Measurements from ENCODE around the gene MFSD2A. TPM values are rescaled to one million over a fixed set of nuclear protein-coding genes. Genes with fewer than 3 reads are reported as not detected.

Gene MFSD2A
- total RNA-seq, 4 donors from 2014 or later = 1.7 to 5.1 (median 4.1) TPM

DNA sequence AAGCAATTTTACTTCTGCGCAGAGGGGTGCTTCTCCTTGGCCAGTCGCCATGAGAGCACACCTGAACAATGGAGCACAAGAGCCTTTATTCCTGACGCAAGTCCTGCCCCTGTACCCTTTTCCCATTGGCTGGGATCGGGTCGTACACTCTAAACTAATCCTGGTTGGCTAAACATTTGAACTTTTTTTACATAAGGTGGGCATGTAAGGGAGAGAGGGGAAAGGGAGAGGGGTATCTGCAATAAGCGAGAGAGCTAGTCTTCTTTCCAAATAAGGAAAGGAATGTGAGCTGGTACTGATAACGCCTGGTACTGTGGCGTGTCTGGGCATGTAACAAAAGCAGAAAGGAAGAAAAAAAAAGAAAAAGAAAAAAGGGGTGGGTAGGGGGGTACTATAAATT, 21.8 kb downstream of the MFSD2A start:
- peaks cover 0 to 8% (median 1%) of the 10 kb centered on the region in 4 donors for H3K4me1 ChIP-seq
- H3K27me3 ChIP-seq = peaks cover 0 to 12% (median 0%) of the 10 kb centered on the region in 4 donors
- TF ChIP-seq EP300 (IDR thresholded peaks at IDR 0.05) (no peak), POLR2AphosphoS5 (IDR thresholded peaks at IDR 0.05) (no peak), POLR2A (IDR thresholded peaks at IDR 0.05; ENCODE audit: low read depth) (no peak), CTCF (IDR thresholded peaks at IDR 0.05) (no peak)
- no peaks in the 10 kb centered on the region for H3K9me3 ChIP-seq
- no peak overlapping the region for H3K27ac ChIP-seq (replicated peaks in 1 of 4)
- no peak for DNase-seq (ENCODE audit: extremely low spot score)
- WGBS = 77% methylated on average over 8 of the region's 8 CpGs
- no peaks in the 10 kb centered on the region for H3K36me3 ChIP-seq
- no peak overlapping the region for H3K4me3 ChIP-seq
- intact Hi-C loops (cut with DNase I) = loop anchor here (2.0 to 10.0 kb wide), 2 partner anchors 56 to 58 kb away; no protein-coding TSS in a partner anchor

DNA sequence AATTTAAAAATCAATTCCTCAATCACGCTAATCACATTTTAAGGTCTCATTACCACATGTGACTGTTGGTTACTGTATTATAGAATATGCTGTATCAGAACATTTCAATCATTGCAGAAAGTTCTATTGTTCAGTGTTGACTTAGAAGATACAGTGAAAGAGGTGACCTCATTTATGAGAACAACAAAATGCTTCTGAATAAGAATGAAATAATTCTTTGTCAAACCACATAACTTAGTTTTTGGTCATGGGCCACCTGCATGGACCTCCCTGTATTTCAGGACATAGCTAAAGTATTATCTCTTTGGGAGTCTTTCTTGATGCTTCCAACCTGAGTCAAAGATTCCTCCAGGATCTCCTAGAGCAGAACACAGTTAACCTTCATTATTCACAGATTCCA, 22.3 kb downstream of the MFSD2A start:
- Histone ChIP-seq H3K27ac (replicated peaks in 1 of 4) (no peak overlapping the region), H3K4me1 (peaks cover 0 to 8% (median 1%) of the 10 kb centered on the region in 4 donors), H3K9me3 (no peaks in the 10 kb centered on the region), H3K27me3 (peaks cover 0 to 12% (median 0%) of the 10 kb centered on the region in 4 donors), H3K36me3 (no peaks in the 10 kb centered on the region), H3K4me3 (no peak overlapping the region)
- intact Hi-C loops (cut with DNase I) = loop anchor here (2.0 to 10.0 kb wide), 2 partner anchors 56 to 58 kb away; no protein-coding TSS in a partner anchor
- TF ChIP-seq EP300 (IDR thresholded peaks at IDR 0.05) = no peak
- 83% methylated on average over 1 of the region's 1 CpG for WGBS
- DNase-seq (ENCODE audit: extremely low spot score) = no peak

GRCh38 chr1:39979654-39980053, 24.7 kb downstream of the MFSD2A start:
- no peak for TF ChIP-seq EP300 (IDR thresholded peaks at IDR 0.05)
- no peak for TF ChIP-seq POLR2AphosphoS5 (IDR thresholded peaks at IDR 0.05)
- no peak for TF ChIP-seq POLR2A (IDR thresholded peaks at IDR 0.05; ENCODE audit: low read depth)
- TF ChIP-seq CTCF (IDR thresholded peaks at IDR 0.05) = no peak
- Histone ChIP-seq H3K27me3 (peaks cover 0 to 7% (median 0%) of the 10 kb centered on the region in 4 donors), H3K9me3 (no peaks in the 10 kb centered on the region), H3K36me3 (no peaks in the 10 kb centered on the region), H3K27ac (replicated peaks in 1 of 4) (no peak overlapping the region), H3K4me3 (no peak overlapping the region), H3K4me1 (no peaks in the 10 kb centered on the region)
- WGBS = 95% methylated on average over 4 of the region's 4 CpGs
- intact Hi-C loops (cut with DNase I) = loop anchor here (10.0 kb wide), 1 partner anchor 55 kb away; no protein-coding TSS in a partner anchor
- DNase-seq (ENCODE audit: extremely low spot score) = no peak

- no peak for TF ChIP-seq POLR2A (IDR thresholded peaks at IDR 0.05; ENCODE audit: low read depth)
- no peak for TF ChIP-seq EP300 (IDR thresholded peaks at IDR 0.05)
- TF ChIP-seq POLR2AphosphoS5 (IDR thresholded peaks at IDR 0.05) = no peak
- no peak for TF ChIP-seq CTCF (IDR thresholded peaks at IDR 0.05)
- H3K4me1 ChIP-seq = no peaks in the 10 kb centered on the region
- no peak overlapping the region for H3K4me3 ChIP-seq
- H3K9me3 ChIP-seq = no peaks in the 10 kb centered on the region
- H3K27ac ChIP-seq (replicated peaks in 1 of 4) = no peak overlapping the region
- 90% methylated on average over 4 of the region's 6 CpGs for WGBS
- no peak for DNase-seq (ENCODE audit: extremely low spot score)
- H3K36me3 ChIP-seq = no peaks in the 10 kb centered on the region
- intact Hi-C loops (cut with DNase I) = no loop called here
- no peaks in the 10 kb centered on the region for H3K27me3 ChIP-seq
These were observed 25.8 kb downstream of the MFSD2A start for GRCh38 chr1:39980555-39981313.

GRCh38 chr1:39981385-39981784, 26.4 kb downstream of the MFSD2A start:
- no peaks in the 10 kb centered on the region for H3K36me3 ChIP-seq
- WGBS = 93% methylated on average over 9 of the region's 9 CpGs
- DNase-seq (ENCODE audit: extremely low spot score) = no peak
- H3K27ac ChIP-seq (replicated peaks in 1 of 4) = no peak overlapping the region
- no peaks in the 10 kb centered on the region for H3K4me1 ChIP-seq
- intact Hi-C loops (cut with DNase I) = no loop called here
- no peaks in the 10 kb centered on the region for H3K9me3 ChIP-seq
- H3K4me3 ChIP-seq = no peak overlapping the region
- H3K27me3 ChIP-seq = no peaks in the 10 kb centered on the region
- TF ChIP-seq POLR2A (IDR thresholded peaks at IDR 0.05; ENCODE audit: low read depth) = no peak
- no peak for TF ChIP-seq POLR2AphosphoS5 (IDR thresholded peaks at IDR 0.05)

All from esophagus muscularis mucosa (tissue), 4 donors.